Osteoblast (primary cell): ENCODE measurements around the gene WEE2. TPM values are rescaled to one million over a fixed set of nuclear protein-coding genes. Genes with fewer than 3 reads are reported as not detected.
"Not testable (repeated sequence)": the region's sequence is repeated elsewhere in the genome, so short reads cannot be mapped to it uniquely, and the experiment has no call there.

Experiments used
- DNase-seq: peaks from one replicate; pipeline ENCODE4 v3.0.0; 2011; ENCODE audit warnings: low spot score, mixed read lengths; ENCODE audit not compliant: insufficient read length; ENCODE audit errors: missing footprints
- H2AFZ ChIP-seq: 2 replicates; pipeline ENCODE4 v1.6.0; 2011; ENCODE audit warnings: mild to moderate bottlenecking, low read length
- H3K27ac ChIP-seq: 2 replicates; pipeline ENCODE4 v1.5.1; 2011; ENCODE audit warnings: mild to moderate bottlenecking, low read depth, low read length, moderate library complexity
- H3K27me3 ChIP-seq: 2 replicates; pipeline ENCODE4 v1.6.0; 2012; ENCODE audit warnings: mild to moderate bottlenecking, control low read depth, inconsistent platforms, low read length, moderate library complexity; ENCODE audit not compliant: insufficient read depth
- H3K36me3 ChIP-seq: 2 replicates; pipeline ENCODE4 v1.5.1; 2011; ENCODE audit warnings: mild to moderate bottlenecking, low read length, control low read depth, moderate library complexity; ENCODE audit not compliant: insufficient read depth
- H3K4me1 ChIP-seq: 2 replicates; pipeline ENCODE4 v1.5.1; 2011; ENCODE audit warnings: mild to moderate bottlenecking, low read length, control low read depth, moderate library complexity; ENCODE audit not compliant: insufficient read depth
- H3K4me2 ChIP-seq: 2 replicates; pipeline ENCODE4 v1.6.0; 2011; ENCODE audit warnings: mild to moderate bottlenecking, low read length; ENCODE audit not compliant: insufficient read depth
- H3K4me3 ChIP-seq: fragments of 200-600 bp; sonication (generic); 3 replicates; pipeline ENCODE4 v1.5.1; 2012; ENCODE audit warnings: mild to moderate bottlenecking, low read length, inconsistent platforms; ENCODE audit not compliant: insufficient read depth
- H3K79me2 ChIP-seq: 2 replicates; pipeline ENCODE4 v1.6.0; 2012; ENCODE audit warnings: mild to moderate bottlenecking, low read length, control low read depth, inconsistent platforms; ENCODE audit not compliant: insufficient read depth
- H3K9me3 ChIP-seq: 2 replicates; pipeline ENCODE4 v1.5.1; 2011; ENCODE audit warnings: low read depth, low read length, control low read depth
- H4K20me1 ChIP-seq: 2 replicates; pipeline ENCODE4 v1.6.0; 2012; ENCODE audit warnings: mild to moderate bottlenecking, low read length, control low read depth; ENCODE audit not compliant: insufficient read depth
- CTCF ChIP-seq: IDR thresholded peaks from 2 replicates; pipeline ENCODE4 v1.5.1; 2011; ENCODE audit warnings: mild to moderate bottlenecking, low read depth, low read length, moderate library complexity; ENCODE audit errors: extremely low read depth
- total RNA-seq: library from RNA; depleted of rRNA; stranded (reverse); fragments of >200 nt; gene quantifications from 2 replicates; pipeline ENCODE4 v1.2.3, GENCODE V29; 2012

WEE2 gene
- total RNA-seq, 1 donor = not detected

- Histone ChIP-seq H3K4me1 (peaks cover 15% of the 10 kb centered on the region), H3K79me2 (peaks cover 36% of the 10 kb centered on the region), H3K9me3 (no peaks in the 10 kb centered on the region), H3K4me2 (no peak overlapping the region), H2AFZ (no peak overlapping the region), H3K27me3 (no peaks in the 10 kb centered on the region), H4K20me1 (no peaks in the 10 kb centered on the region), H3K27ac (no peak overlapping the region), H3K4me3 (no peak overlapping the region), H3K36me3 (peaks cover 71% of the 10 kb centered on the region)
- no peak for TF ChIP-seq CTCF
- DNase-seq = peak; percentile 67
Observed at GRCh38 chr7:141742229-141742628, 34.1 kb downstream of the WEE2 start.

GRCh38 chr7:141744131-141744530, 36.0 kb downstream of the WEE2 start:
- Histone ChIP-seq H3K9me3 (no peaks in the 10 kb centered on the region), H3K27me3 (no peaks in the 10 kb centered on the region), H3K36me3 (peaks cover 83% of the 10 kb centered on the region), H3K27ac (no peak overlapping the region), H3K4me2 (no peak overlapping the region), H3K4me3 (no peak overlapping the region), H3K4me1 (peaks cover 6% of the 10 kb centered on the region), H4K20me1 (no peaks in the 10 kb centered on the region), H2AFZ (no peak overlapping the region), H3K79me2 (peaks cover 26% of the 10 kb centered on the region)
- no peak for DNase-seq
- TF ChIP-seq CTCF = no peak

GRCh38 chr7:141748396-141748795, 40.2 kb downstream of the WEE2 start:
- no peak overlapping the region for H3K4me3 ChIP-seq
- H3K4me2 ChIP-seq = no peak overlapping the region
- H4K20me1 ChIP-seq = no peaks in the 10 kb centered on the region
- no peaks in the 10 kb centered on the region for H3K79me2 ChIP-seq
- DNase-seq = no peak
- peaks cover 82% of the 10 kb centered on the region for H3K36me3 ChIP-seq
- no peak for TF ChIP-seq CTCF
- H3K4me1 ChIP-seq = no peaks in the 10 kb centered on the region
- H2AFZ ChIP-seq = no peak overlapping the region
- H3K27me3 ChIP-seq = no peaks in the 10 kb centered on the region
- peaks cover 5% of the 10 kb centered on the region for H3K9me3 ChIP-seq
- H3K27ac ChIP-seq = no peak overlapping the region

GRCh38 chr7:141751904-141752303, 43.8 kb downstream of the WEE2 start:
- not testable (repeated sequence) for DNase-seq, H3K4me2 ChIP-seq, H4K20me1 ChIP-seq, H3K4me3 ChIP-seq, H3K79me2 ChIP-seq, H3K9me3 ChIP-seq, H2AFZ ChIP-seq, H3K4me1 ChIP-seq, H3K27me3 ChIP-seq, H3K27ac ChIP-seq
- H3K36me3 ChIP-seq = peaks cover 62% of the 10 kb centered on the region
